Activated CD8-positive, alpha-beta memory T cell treated with anti-CD3 and anti-CD28 coated beads, Interleukin-2, amount 50 U/mL, for 48 hours (primary cell): ENCODE measurements around the gene CACNA1H.
A peak's percentile ranks its signal among the peaks of the same experiment; 100 is the strongest.

Experiments
- DNase-seq: peaks from one replicate; pipeline ENCODE4 v3.0.0-alpha.2; 2020

The CACNA1H gene

GRCh38 chr16:1143761-1144450 lies 9.0 kb upstream of the CACNA1H start:
- no peak for DNase-seq

- DNase-seq = no peak
Observed at GRCh38 chr16:1144476-1145382, 8.2 kb upstream of the CACNA1H start.

- no peak for DNase-seq
Observed at GRCh38 chr16:1145383-1146100, 7.4 kb upstream of the CACNA1H start.

GRCh38 chr16:1146409-1146808 lies 6.5 kb upstream of the CACNA1H start:
- DNase-seq = no peak

- no peak for DNase-seq
Observed at GRCh38 chr16:1147027-1147426, 5.9 kb upstream of the CACNA1H start.

GRCh38 chr16:1149101-1149636 lies 3.7 kb upstream of the CACNA1H start:
- DNase-seq = no peak

- peak; percentile 59 for DNase-seq
Observed at GRCh38 chr16:1150511-1150982, 2.4 kb upstream of the CACNA1H start.

GRCh38 chr16:1151424-1152122 lies 1.3 kb upstream of the CACNA1H start:
- DNase-seq = no peak

GRCh38 chr16:1152123-1152638 lies 725 bp upstream of the CACNA1H start:
- DNase-seq = peak; percentile 59

GRCh38 chr16:1153480-1154160 lies 714 bp downstream of the CACNA1H start:
- DNase-seq = no peak

- no peak for DNase-seq
Observed at GRCh38 chr16:1154291-1154886, 1.5 kb downstream of the CACNA1H start.

GRCh38 chr16:1154887-1155331 lies 2.0 kb downstream of the CACNA1H start:
- DNase-seq = no peak

- no peak for DNase-seq
Observed at GRCh38 chr16:1155353-1156054, 2.6 kb downstream of the CACNA1H start.

- no peak for DNase-seq
Observed at GRCh38 chr16:1156055-1156982, 3.4 kb downstream of the CACNA1H start.

GRCh38 chr16:1156983-1157638 lies 4.2 kb downstream of the CACNA1H start:
- DNase-seq = no peak

- DNase-seq = no peak
Observed at GRCh38 chr16:1157639-1158455, 4.9 kb downstream of the CACNA1H start.

- no peak for DNase-seq
Observed at GRCh38 chr16:1158456-1159324, 5.8 kb downstream of the CACNA1H start.
